Neural progenitor cell (in vitro differentiated cells): ENCODE data around the gene OSTN. TPM values are rescaled to one million over a fixed set of nuclear protein-coding genes. Genes with fewer than 3 reads are reported as not detected.

ENCODE experiments used
- DNase-seq: peaks from one replicate; pipeline ENCODE4 v3.0.0-alpha.2; 2016; ENCODE audit warnings: low spot score
- H2AFZ ChIP-seq: fragments of 200-600 bp; sonication (generic); replicated peaks from 2 replicates; pipeline ENCODE4 v1.6.1; 2016; ENCODE audit warnings: antibody characterized with exemption
- H3F3A ChIP-seq: fragments of 200-600 bp; sonication (generic); 2 replicates; pipeline ENCODE4 v1.6.1; 2016; ENCODE audit warnings: antibody characterized with exemption, low read depth
- H3K27ac ChIP-seq: fragments of 200-600 bp; sonication (generic); 2 replicates; pipeline ENCODE4 v1.5.1; 2016; ENCODE audit warnings: mild to moderate bottlenecking
- H3K27me3 ChIP-seq: fragments of 200-600 bp; sonication (generic); 2 replicates; pipeline ENCODE4 v1.6.1; 2016; ENCODE audit warnings: mild to moderate bottlenecking, moderate library complexity
- H3K36me3 ChIP-seq: fragments of 200-600 bp; sonication (generic); 2 replicates; pipeline ENCODE4 v1.5.1; 2016
- H3K4me1 ChIP-seq: fragments of 200-600 bp; sonication (generic); 2 replicates; pipeline ENCODE4 v1.6.1; 2016; ENCODE audit warnings: mixed run types
- H3K4me2 ChIP-seq: fragments of 200-600 bp; sonication (generic); 2 replicates; pipeline ENCODE4 v1.6.1; 2016
- H3K4me3 ChIP-seq: fragments of 200-600 bp; sonication (generic); 2 replicates; pipeline ENCODE4 v1.5.1; 2016
- H3K79me2 ChIP-seq: fragments of 200-600 bp; sonication (generic); 2 replicates; pipeline ENCODE4 v1.6.1; 2016; ENCODE audit warnings: low read depth
- H3K9ac ChIP-seq: fragments of 200-600 bp; sonication (generic); 2 replicates; pipeline ENCODE4 v1.6.1; 2016
- H3K9me3 ChIP-seq: fragments of 200-600 bp; sonication (generic); 2 replicates; pipeline ENCODE4 v1.5.1; 2016; ENCODE audit warnings: low read depth
- H4K20me1 ChIP-seq: fragments of 200-600 bp; sonication (generic); 2 replicates; pipeline ENCODE4 v1.6.1; 2016; ENCODE audit warnings: low read depth
- H3K27ac Mint-ChIP-seq: 3 replicates; pipeline ENCODE4 v1.8.0; 2021; ENCODE audit warnings: mixed read lengths
- H3K27me3 Mint-ChIP-seq: 2 replicates; pipeline ENCODE4 v1.8.0; 2022; ENCODE audit warnings: low read depth, mild to moderate bottlenecking, inconsistent platforms, moderate library complexity, mixed read lengths; ENCODE audit not compliant: insufficient read depth
- H3K36me3 Mint-ChIP-seq: 3 replicates; pipeline ENCODE4 v1.8.0; 2021; ENCODE audit warnings: mixed read lengths
- H3K4me1 Mint-ChIP-seq: 3 replicates; pipeline ENCODE4 v1.8.0; 2021; ENCODE audit warnings: mixed read lengths
- H3K4me3 Mint-ChIP-seq: 3 replicates; pipeline ENCODE4 v1.8.0; 2021; ENCODE audit warnings: mild to moderate bottlenecking, moderate library complexity, mixed read lengths
- H3K9me3 Mint-ChIP-seq: 3 replicates; pipeline ENCODE4 v1.8.0; 2020; ENCODE audit warnings: mixed read lengths
- EZH2 ChIP-seq: fragments of 200-600 bp; sonication (generic); IDR thresholded peaks from 2 replicates; pipeline ENCODE4 v1.6.1; 2017; ENCODE audit warnings: antibody characterized with exemption, mild to moderate bottlenecking, moderate library complexity
- EZH2phosphoT487 ChIP-seq: fragments of 200-600 bp; sonication (generic); IDR thresholded peaks from 2 replicates; pipeline ENCODE4 v1.6.1; 2017; ENCODE audit warnings: antibody characterized with exemption
- total RNA-seq: library from RNA; depleted of rRNA; stranded (reverse); fragments of >200 nt; gene quantifications from 2 replicates; pipeline ENCODE4 v1.2.3, GENCODE V29; 2015; ENCODE audit warnings: low replicate concordance
- TF ChIP-seq, protein P1 (sequence below): fragments of 200-600 bp; sonication (generic); IDR thresholded peaks from 2 replicates; pipeline ENCODE4 v1.5.1; 2017; ENCODE audit warnings: antibody characterized with exemption, mild to moderate bottlenecking

The OSTN gene
- total RNA-seq, 1 donor from 2014 or later, result 1.2 TPM

- Histone ChIP-seq H3K9ac (no peak overlapping the region), H3K4me3 (no peak overlapping the region), H2AFZ (no peak overlapping the region), H3K27ac (no peak overlapping the region), H3K4me2 (no peak overlapping the region), H3K27me3 (no peaks in the 10 kb centered on the region), H3F3A (no peaks in the 10 kb centered on the region), H3K79me2 (no peaks in the 10 kb centered on the region), H3K36me3 (no peaks in the 10 kb centered on the region), H4K20me1 (no peaks in the 10 kb centered on the region), H3K9me3 (no peaks in the 10 kb centered on the region), H3K4me1 (no peaks in the 10 kb centered on the region)
- no peak for TF ChIP-seq EZH2
- TF ChIP-seq, protein P1, sequence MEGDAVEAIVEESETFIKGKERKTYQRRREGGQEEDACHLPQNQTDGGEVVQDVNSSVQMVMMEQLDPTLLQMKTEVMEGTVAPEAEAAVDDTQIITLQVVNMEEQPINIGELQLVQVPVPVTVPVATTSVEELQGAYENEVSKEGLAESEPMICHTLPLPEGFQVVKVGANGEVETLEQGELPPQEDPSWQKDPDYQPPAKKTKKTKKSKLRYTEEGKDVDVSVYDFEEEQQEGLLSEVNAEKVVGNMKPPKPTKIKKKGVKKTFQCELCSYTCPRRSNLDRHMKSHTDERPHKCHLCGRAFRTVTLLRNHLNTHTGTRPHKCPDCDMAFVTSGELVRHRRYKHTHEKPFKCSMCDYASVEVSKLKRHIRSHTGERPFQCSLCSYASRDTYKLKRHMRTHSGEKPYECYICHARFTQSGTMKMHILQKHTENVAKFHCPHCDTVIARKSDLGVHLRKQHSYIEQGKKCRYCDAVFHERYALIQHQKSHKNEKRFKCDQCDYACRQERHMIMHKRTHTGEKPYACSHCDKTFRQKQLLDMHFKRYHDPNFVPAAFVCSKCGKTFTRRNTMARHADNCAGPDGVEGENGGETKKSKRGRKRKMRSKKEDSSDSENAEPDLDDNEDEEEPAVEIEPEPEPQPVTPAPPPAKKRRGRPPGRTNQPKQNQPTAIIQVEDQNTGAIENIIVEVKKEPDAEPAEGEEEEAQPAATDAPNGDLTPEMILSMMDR, result peak; percentile 32
- H3K9me3 Mint-ChIP-seq, result peaks cover 6% of the 10 kb centered on the region
- no peaks in the 10 kb centered on the region for H3K4me1 Mint-ChIP-seq
- no peak overlapping the region for H3K27ac Mint-ChIP-seq
- peak; percentile 19 for DNase-seq
- no peaks in the 10 kb centered on the region for H3K27me3 Mint-ChIP-seq
- H3K4me3 Mint-ChIP-seq, result no peak overlapping the region
- H3K36me3 Mint-ChIP-seq, result peaks cover 2% of the 10 kb centered on the region
Observed at GRCh38 chr3:191220908-191221307, 21.9 kb downstream of the OSTN start.

DNA sequence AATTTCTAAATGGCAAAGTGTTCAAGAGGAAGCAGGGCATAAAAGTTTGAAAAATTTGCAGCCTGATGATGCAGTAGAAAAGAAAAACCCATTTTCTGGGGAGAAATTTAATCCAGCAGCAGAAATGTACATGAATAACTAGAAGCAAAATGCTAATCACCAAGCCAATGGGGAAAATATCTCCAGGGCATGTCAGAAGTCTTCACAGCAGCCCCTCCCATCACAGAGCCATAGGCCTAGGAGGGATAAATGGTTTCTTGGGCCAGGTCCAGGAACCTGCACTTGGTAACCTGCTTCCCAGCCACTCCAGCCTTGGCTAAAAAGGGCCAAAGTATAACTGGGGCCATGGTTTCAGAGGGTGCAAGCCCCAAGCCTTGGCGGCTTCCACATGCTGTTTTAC is 22.6 kb downstream of the OSTN start:
- Mint-ChIP-seq H3K9me3 (peaks cover 2% of the 10 kb centered on the region), H3K27ac (no peak overlapping the region), H3K27me3 (no peaks in the 10 kb centered on the region), H3K36me3 (no peaks in the 10 kb centered on the region), H3K4me1 (no peaks in the 10 kb centered on the region), H3K4me3 (no peak overlapping the region)
- TF ChIP-seq, protein P1, result no peak
- TF ChIP-seq EZH2 (no peak), EZH2phosphoT487 (no peak)
- no peak for DNase-seq
- Histone ChIP-seq H3K9me3 (no peaks in the 10 kb centered on the region), H3K27me3 (no peaks in the 10 kb centered on the region), H3K79me2 (no peaks in the 10 kb centered on the region), H3K9ac (no peak overlapping the region), H3K4me2 (no peak overlapping the region), H4K20me1 (no peaks in the 10 kb centered on the region), H3K36me3 (no peaks in the 10 kb centered on the region), H3K4me1 (no peaks in the 10 kb centered on the region), H3F3A (no peaks in the 10 kb centered on the region), H3K4me3 (no peak overlapping the region), H2AFZ (no peak overlapping the region), H3K27ac (no peak overlapping the region)

GRCh38 chr3:191227541-191227940 is 28.5 kb downstream of the OSTN start:
- TF ChIP-seq EZH2phosphoT487, result no peak
- TF ChIP-seq EZH2, result no peak
- TF ChIP-seq, protein P1, result no peak

More at GRCh38 chr3:191227541-191227940, 28.5 kb downstream of the OSTN start:
- no peaks in the 10 kb centered on the region for H3K36me3 Mint-ChIP-seq
- H3K27ac ChIP-seq, result no peak overlapping the region
- H3K27ac Mint-ChIP-seq, result no peak overlapping the region
- H2AFZ ChIP-seq, result no peak overlapping the region
- no peak overlapping the region for H3K4me3 ChIP-seq
- no peaks in the 10 kb centered on the region for H3K9me3 Mint-ChIP-seq
- H3K36me3 ChIP-seq, result no peaks in the 10 kb centered on the region
- H3K27me3 ChIP-seq, result no peaks in the 10 kb centered on the region
- H3K27me3 Mint-ChIP-seq, result no peaks in the 10 kb centered on the region
- H3K79me2 ChIP-seq, result no peaks in the 10 kb centered on the region
- no peak overlapping the region for H3K4me2 ChIP-seq
- no peak for DNase-seq
- no peaks in the 10 kb centered on the region for H3K9me3 ChIP-seq
- no peak overlapping the region for H3K4me3 Mint-ChIP-seq
- no peaks in the 10 kb centered on the region for H3K4me1 ChIP-seq
- no peaks in the 10 kb centered on the region for H3K4me1 Mint-ChIP-seq
- no peak overlapping the region for H3K9ac ChIP-seq
- no peaks in the 10 kb centered on the region for H3F3A ChIP-seq
- no peaks in the 10 kb centered on the region for H4K20me1 ChIP-seq
